ENCODE results near the gene TRRAP.
"Not testable (repeated sequence)": the region's sequence is repeated elsewhere in the genome, so short reads cannot be mapped to it uniquely, and the experiment has no call there.

TRRAP gene

DNA sequence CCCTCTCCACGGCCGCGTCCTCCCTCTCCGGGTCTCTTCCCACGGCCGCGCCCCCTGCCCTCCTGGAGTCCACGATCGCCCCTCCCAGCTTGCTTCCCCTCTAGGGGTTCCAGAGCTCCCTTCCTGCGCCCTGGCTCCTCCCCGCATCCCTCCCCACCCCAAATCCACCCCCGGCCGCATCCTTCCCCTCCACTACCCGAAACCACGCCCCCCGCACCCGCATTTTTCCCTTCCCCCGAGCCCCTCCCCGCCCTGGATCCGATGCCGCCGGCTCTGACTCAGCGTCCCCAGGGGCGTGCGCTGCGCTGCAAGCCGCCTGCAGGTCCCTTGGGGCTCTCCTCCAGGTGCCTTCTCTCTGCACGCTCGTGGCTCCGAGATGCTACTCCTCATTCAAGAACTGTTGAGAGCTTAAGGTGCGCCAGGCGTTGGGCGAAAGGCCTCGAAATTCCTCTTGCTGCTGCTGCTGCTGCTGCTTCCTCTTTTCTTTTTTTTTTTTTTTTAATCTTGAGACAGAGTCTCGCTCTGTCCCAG, 8.1 kb upstream of the TRRAP start:
- Histone ChIP-seq H3K27ac (ENCODE audit: poor library complexity, severe bottlenecking) (no peak overlapping the region), H3K4me1 (ENCODE audit: insufficient read depth, poor library complexity, severe bottlenecking) (no peaks in the 10 kb centered on the region), H3K9me3 (ENCODE audit: severe bottlenecking) (no peaks in the 10 kb centered on the region), H3K36me3 (ENCODE audit: low read depth) (no peaks in the 10 kb centered on the region), H3K4me3 (ENCODE audit: severe bottlenecking) (peak overlapping the region; percentile 26), H3K27me3 (ENCODE audit: insufficient read depth, poor library complexity, severe bottlenecking) (peaks cover 20% of the 10 kb centered on the region)
- TF ChIP-seq, protein P1, sequence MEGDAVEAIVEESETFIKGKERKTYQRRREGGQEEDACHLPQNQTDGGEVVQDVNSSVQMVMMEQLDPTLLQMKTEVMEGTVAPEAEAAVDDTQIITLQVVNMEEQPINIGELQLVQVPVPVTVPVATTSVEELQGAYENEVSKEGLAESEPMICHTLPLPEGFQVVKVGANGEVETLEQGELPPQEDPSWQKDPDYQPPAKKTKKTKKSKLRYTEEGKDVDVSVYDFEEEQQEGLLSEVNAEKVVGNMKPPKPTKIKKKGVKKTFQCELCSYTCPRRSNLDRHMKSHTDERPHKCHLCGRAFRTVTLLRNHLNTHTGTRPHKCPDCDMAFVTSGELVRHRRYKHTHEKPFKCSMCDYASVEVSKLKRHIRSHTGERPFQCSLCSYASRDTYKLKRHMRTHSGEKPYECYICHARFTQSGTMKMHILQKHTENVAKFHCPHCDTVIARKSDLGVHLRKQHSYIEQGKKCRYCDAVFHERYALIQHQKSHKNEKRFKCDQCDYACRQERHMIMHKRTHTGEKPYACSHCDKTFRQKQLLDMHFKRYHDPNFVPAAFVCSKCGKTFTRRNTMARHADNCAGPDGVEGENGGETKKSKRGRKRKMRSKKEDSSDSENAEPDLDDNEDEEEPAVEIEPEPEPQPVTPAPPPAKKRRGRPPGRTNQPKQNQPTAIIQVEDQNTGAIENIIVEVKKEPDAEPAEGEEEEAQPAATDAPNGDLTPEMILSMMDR (IDR thresholded peaks at IDR 0.05; ENCODE audit: poor library complexity, severe bottlenecking) = no peak
- DNase-seq (ENCODE audit: low spot score) (no peak), ATAC-seq (ENCODE audit: low read depth) (peak; percentile 66)

DNA sequence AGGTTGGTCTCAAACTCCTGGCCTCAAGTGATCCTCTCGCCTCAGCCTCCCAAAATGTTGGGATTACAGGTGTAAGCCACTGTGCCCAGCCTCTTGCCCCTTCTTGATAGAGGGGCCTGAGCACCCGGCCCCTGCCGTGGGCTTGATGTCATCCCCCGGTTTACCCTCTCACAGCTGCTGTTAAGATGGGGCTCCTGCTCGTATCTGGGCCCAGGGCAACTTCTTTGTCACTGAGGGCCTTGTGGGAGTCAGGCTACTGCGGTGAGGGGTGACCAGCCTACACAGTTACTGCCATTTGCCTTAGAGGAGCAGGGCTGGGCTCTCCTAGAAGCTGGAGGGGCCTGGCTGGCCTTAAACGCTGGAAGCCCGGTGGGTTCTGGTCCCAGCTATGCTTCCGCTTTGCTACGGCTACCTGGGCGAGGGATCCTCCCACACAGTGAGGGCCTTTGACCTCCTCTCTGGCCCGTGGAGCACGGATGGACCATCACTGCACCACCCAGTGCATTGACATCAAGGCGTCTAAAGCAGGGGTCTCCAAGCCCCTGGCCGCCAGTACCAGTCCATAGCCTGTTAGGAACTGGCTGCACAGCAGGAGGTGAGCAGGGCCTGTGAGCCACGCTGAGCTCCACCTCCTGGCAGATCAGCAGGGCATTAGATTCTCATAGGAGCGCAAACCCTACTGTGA, 7.4 kb upstream of the TRRAP start:
- no peak overlapping the region for H3K4me3 ChIP-seq (ENCODE audit: severe bottlenecking)

DNA sequence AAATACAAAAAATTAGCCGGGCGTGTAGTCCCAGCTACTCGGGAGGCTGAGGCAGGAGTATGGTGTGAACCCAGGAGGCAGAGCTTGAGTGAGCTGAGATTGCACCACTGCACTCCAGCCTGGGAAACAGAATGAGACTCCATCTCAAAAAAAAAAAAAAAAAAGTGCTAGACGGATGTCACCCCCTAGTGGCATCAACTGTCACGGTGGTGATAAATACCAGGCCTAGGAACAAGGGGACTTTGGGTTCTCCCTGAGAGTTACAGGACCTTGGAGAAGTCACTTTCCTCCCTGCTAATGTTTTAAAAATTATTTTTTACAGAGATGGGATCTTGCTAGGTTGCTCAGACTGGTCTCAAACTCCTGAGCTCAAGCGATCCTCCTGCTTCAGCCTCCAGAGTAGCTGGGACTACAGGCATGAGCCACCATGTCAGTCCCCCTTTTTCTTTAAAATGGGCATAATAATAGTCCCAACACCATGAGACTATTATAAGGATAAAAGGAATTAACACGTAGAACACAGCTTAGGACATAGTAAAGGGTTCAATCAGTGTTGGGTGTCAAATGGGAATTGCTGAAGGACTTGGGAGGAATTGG, 5.9 kb upstream of the TRRAP start:
- H3K36me3 ChIP-seq (ENCODE audit: low read depth) = no peaks in the 10 kb centered on the region
- H3K9me3 ChIP-seq (ENCODE audit: severe bottlenecking) = no peaks in the 10 kb centered on the region
- no peak for DNase-seq (ENCODE audit: low spot score)
- no peaks in the 10 kb centered on the region for H3K4me1 ChIP-seq (ENCODE audit: insufficient read depth, poor library complexity, severe bottlenecking)
- TF ChIP-seq, protein P1 (IDR thresholded peaks at IDR 0.05; ENCODE audit: poor library complexity, severe bottlenecking) = peak; percentile 28
- no peak for ATAC-seq (ENCODE audit: low read depth)
- no peak overlapping the region for H3K27ac ChIP-seq (ENCODE audit: poor library complexity, severe bottlenecking)
- peaks cover 20% of the 10 kb centered on the region for H3K27me3 ChIP-seq (ENCODE audit: insufficient read depth, poor library complexity, severe bottlenecking)
- H3K4me3 ChIP-seq (ENCODE audit: severe bottlenecking) = no peak overlapping the region

More for the DNA sequence above, 7.4 kb upstream of the TRRAP start:
- DNase-seq (ENCODE audit: low spot score) (no peak), ATAC-seq (ENCODE audit: low read depth) (no peak)
- H3K36me3 ChIP-seq (ENCODE audit: low read depth) = no peaks in the 10 kb centered on the region
- TF ChIP-seq, protein P1 (IDR thresholded peaks at IDR 0.05; ENCODE audit: poor library complexity, severe bottlenecking) = no peak
- no peaks in the 10 kb centered on the region for H3K4me1 ChIP-seq (ENCODE audit: insufficient read depth, poor library complexity, severe bottlenecking)
- H3K27ac ChIP-seq (ENCODE audit: poor library complexity, severe bottlenecking) = no peak overlapping the region
- no peaks in the 10 kb centered on the region for H3K9me3 ChIP-seq (ENCODE audit: severe bottlenecking)
- peaks cover 20% of the 10 kb centered on the region for H3K27me3 ChIP-seq (ENCODE audit: insufficient read depth, poor library complexity, severe bottlenecking)

DNA sequence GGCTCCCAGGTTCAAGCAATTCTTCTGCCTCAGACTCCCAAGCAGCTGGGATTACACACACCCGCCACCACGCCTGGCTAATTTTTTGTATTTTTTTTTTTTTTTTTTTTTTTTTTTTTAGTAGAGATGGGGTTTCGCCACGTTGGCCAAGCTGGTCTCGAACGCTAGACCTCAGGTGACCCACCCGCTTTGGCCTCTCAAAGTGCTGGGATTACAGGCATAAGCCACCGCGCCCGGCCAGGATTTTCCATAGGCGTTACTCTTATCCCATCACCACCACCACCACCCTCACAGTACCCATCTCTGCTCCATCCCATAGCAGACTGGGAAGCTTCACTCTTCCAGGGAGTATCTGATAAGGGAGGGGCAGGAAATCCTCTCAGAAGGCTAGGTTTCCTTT, 4.7 kb upstream of the TRRAP start:
- not testable (repeated sequence) for H3K4me3 ChIP-seq (ENCODE audit: severe bottlenecking); H3K27ac ChIP-seq (ENCODE audit: poor library complexity, severe bottlenecking); H3K36me3 ChIP-seq (ENCODE audit: low read depth); H3K4me1 ChIP-seq (ENCODE audit: insufficient read depth, poor library complexity, severe bottlenecking); DNase-seq (ENCODE audit: low spot score); H3K9me3 ChIP-seq (ENCODE audit: severe bottlenecking); ATAC-seq (ENCODE audit: low read depth)
- H3K27me3 ChIP-seq (ENCODE audit: insufficient read depth, poor library complexity, severe bottlenecking) = peaks cover 17% of the 10 kb centered on the region

DNA sequence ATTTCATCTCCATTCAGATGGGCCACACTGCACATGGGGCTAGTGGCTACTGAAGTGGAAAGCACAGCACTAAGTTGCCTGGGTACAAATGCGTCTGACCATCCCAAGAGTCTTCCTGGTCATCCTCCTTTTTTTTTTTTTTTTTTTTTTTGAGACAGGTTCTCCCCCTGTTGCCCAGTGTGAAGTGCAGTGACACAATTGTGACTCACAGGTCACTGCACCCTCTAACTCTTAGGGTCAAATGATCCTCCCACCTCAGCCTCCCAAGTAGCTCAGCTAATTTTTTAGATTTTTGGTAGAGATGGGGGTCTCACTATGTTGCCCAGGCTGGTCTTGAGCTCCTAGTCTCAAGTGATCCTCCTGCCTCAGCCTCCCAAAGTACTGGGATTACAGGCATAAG, 3.4 kb upstream of the TRRAP start:
- no peaks in the 10 kb centered on the region for H3K36me3 ChIP-seq (ENCODE audit: low read depth)
- no peak for DNase-seq (ENCODE audit: low spot score)
- no peak for ATAC-seq (ENCODE audit: low read depth)

More for the DNA sequence above, 3.4 kb upstream of the TRRAP start:
- TF ChIP-seq, protein P1 (IDR thresholded peaks at IDR 0.05; ENCODE audit: poor library complexity, severe bottlenecking) = no peak
- no peaks in the 10 kb centered on the region for H3K9me3 ChIP-seq (ENCODE audit: severe bottlenecking)
- H3K27ac ChIP-seq (ENCODE audit: poor library complexity, severe bottlenecking) = no peak overlapping the region
- H3K4me1 ChIP-seq (ENCODE audit: insufficient read depth, poor library complexity, severe bottlenecking) = no peaks in the 10 kb centered on the region
- H3K27me3 ChIP-seq (ENCODE audit: insufficient read depth, poor library complexity, severe bottlenecking) = peaks cover 6% of the 10 kb centered on the region
- no peak overlapping the region for H3K4me3 ChIP-seq (ENCODE audit: severe bottlenecking)

Data from RWPE2 (cell line).